Keratinocyte (primary cell): Measurements from ENCODE around the gene INO80. TPM values are rescaled to one million over a fixed set of nuclear protein-coding genes. Genes with fewer than 3 reads are reported as not detected.

Experiments used
- DNase-seq: peaks from one replicate; pipeline ENCODE4 v3.0.0-alpha.2; 2011; ENCODE audit warnings: low read depth, missing footprints, low spot score
- FAIRE-seq: peaks from 2 replicates; lab custom pipeline; 2011; peaks lifted over from hg19 to GRCh38; lab: Jason Lieb, UNC
- H2AFZ ChIP-seq: 2 replicates; pipeline ENCODE4 v1.6.0; 2012; ENCODE audit warnings: low read length, control low read depth, inconsistent platforms; ENCODE audit not compliant: control insufficient read depth
- H3K27ac ChIP-seq: 2 replicates; pipeline ENCODE4 v1.5.1; 2011; ENCODE audit warnings: low read length; ENCODE audit not compliant: control insufficient read depth, insufficient read depth
- H3K27me3 ChIP-seq: 3 replicates; pipeline ENCODE4 v1.6.0; 2011; ENCODE audit warnings: low read length; ENCODE audit not compliant: control insufficient read depth, insufficient read depth; ENCODE audit errors: extremely low read depth
- H3K36me3 ChIP-seq, 2 experiments: 2 replicates in 1 of 2; 3 replicates in 1 of 2; pipeline ENCODE4 v1.5.1; 2011; ENCODE audit warnings: low read length in 2 of 2, mild to moderate bottlenecking in 1 of 2; ENCODE audit not compliant: control insufficient read depth in 2 of 2, insufficient read depth in 2 of 2; ENCODE audit errors: extremely low read depth in 1 of 2
- H3K4me1 ChIP-seq: 3 replicates; pipeline ENCODE4 v1.5.1; 2011; ENCODE audit warnings: low read length; ENCODE audit not compliant: control insufficient read depth, insufficient read depth; ENCODE audit errors: extremely low read depth
- H3K4me2 ChIP-seq: 3 replicates; pipeline ENCODE4 v1.6.0; 2011; ENCODE audit warnings: low read depth, low read length; ENCODE audit not compliant: control insufficient read depth, insufficient read depth; ENCODE audit errors: extremely low read depth
- H3K4me3 ChIP-seq, 3 experiments: fragments of 200-600 bp in 1 of 3; sonication (generic) in 1 of 3; 2 replicates in 2 of 3; 3 replicates in 1 of 3; pipeline ENCODE4 v1.5.1; 2011 to 2016; ENCODE audit warnings: low read length in 3 of 3, mild to moderate bottlenecking in 3 of 3, control low read depth in 2 of 3, inconsistent platforms in 1 of 3, low read depth in 1 of 3, mixed read lengths in 1 of 3, mixed run types in 1 of 3, moderate library complexity in 1 of 3; ENCODE audit not compliant: control insufficient read depth in 2 of 3, insufficient read depth in 2 of 3; ENCODE audit errors: extremely low read depth in 1 of 3
- H3K79me2 ChIP-seq: 2 replicates; pipeline ENCODE4 v1.6.0; 2012; ENCODE audit warnings: low read length; ENCODE audit not compliant: control insufficient read depth, insufficient read depth
- H3K9ac ChIP-seq: 3 replicates; pipeline ENCODE4 v1.6.0; 2011; ENCODE audit warnings: low read length; ENCODE audit not compliant: control insufficient read depth, insufficient read depth; ENCODE audit errors: extremely low read depth
- H3K9me1 ChIP-seq: 3 replicates; pipeline ENCODE4 v1.6.0; 2011; ENCODE audit warnings: low read length; ENCODE audit not compliant: control insufficient read depth, insufficient read depth; ENCODE audit errors: extremely low read depth
- H3K9me3 ChIP-seq: 2 replicates; pipeline ENCODE4 v1.5.1; 2012; ENCODE audit warnings: low read depth, low read length; ENCODE audit not compliant: control insufficient read depth
- H4K20me1 ChIP-seq: 3 replicates; pipeline ENCODE4 v1.6.0; 2011; ENCODE audit warnings: low read length; ENCODE audit not compliant: control insufficient read depth, insufficient read depth; ENCODE audit errors: extremely low read depth
- EZH2 ChIP-seq: IDR thresholded peaks from one replicate; pipeline ENCODE4 v1.6.1; 2012; ENCODE audit warnings: inconsistent platforms, mild to moderate bottlenecking, low read length, moderate library complexity
- dilution Hi-C: fragments of 300-500 bp; cut with MboI; formaldehyde crosslinking; loops from one replicate; pipeline ENCODE4 v1.7.0; 2020; ENCODE audit warnings: low sequenced_read_pairs; ENCODE audit not compliant: extremely low pct_ligation_motif_present
- polyA plus RNA-seq, 5 experiments: library from polyadenylated mRNA; depleted of rRNA in 3 of 5; stranded (reverse) in 3 of 5; stranded (forward) in 1 of 5; unstranded in 1 of 5; fragments of >200 nt; gene quantifications; 1 replicate in 1 of 5; 2 replicates in 3 of 5; 3 replicates in 1 of 5; pipeline versions ENCODE4 v1.2.1 to v1.2.3, GENCODE V29; 2011 to 2012; ENCODE audit warnings: missing spikeins in 2 of 5, low read depth in 1 of 5, low replicate concordance in 1 of 5
- TF ChIP-seq, protein P1 (sequence below), 3 experiments: IDR thresholded peaks in 1 of 3; conservative IDR thresholded peaks in 1 of 3; optimal IDR thresholded peaks in 1 of 3; 2 replicates in 2 of 3; 3 replicates in 1 of 3; pipeline versions ENCODE3 to v1.5.1; 2011; ENCODE audit warnings: low read length in 3 of 3, mild to moderate bottlenecking in 3 of 3, moderate library complexity in 2 of 3, control low read depth in 1 of 3, inconsistent platforms in 1 of 3; ENCODE audit not compliant: insufficient read depth in 2 of 3; ENCODE audit errors: extremely low read depth in 1 of 3

INO80 gene
- polyA plus RNA-seq, 1 donor (not counting 4 experiments of a cell fraction or from before 2014, with no cell fraction given) = 10.3 TPM

DNA sequence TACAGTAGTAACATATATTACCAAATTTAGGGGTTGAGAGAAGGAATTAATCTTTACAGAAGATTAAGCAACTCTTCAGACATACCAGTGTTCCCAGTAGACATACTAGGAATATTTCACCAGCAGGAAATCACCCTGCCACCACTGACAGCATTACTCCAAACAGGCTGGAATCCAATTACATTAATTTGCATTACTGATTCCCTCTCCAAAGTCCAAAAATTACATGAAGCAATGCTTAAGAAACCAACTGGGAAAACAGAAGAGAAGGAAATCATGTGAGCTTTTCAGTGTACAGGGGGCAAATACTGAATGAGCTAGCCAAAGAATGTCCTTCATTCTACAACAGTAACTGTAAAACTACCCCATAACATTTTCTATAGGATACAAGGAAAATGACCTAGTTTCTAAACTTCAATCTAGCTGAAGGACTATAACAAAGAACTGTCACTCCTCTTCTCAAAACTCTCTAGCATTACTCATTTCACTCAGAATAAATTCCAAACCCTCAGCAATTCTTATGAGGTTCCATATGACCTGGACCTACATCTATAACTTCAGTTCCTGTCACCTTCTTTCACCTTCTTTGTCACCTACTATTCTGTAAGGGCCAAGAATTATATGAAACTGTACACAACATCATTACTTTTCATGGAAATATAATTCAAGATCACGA lies 72.7 kb downstream of the INO80 start:
- H2AFZ ChIP-seq = no peak overlapping the region
- H3K9ac ChIP-seq = no peak overlapping the region
- dilution Hi-C loops = no loop called here
- FAIRE-seq = no peak
- no peaks in the 10 kb centered on the region for H4K20me1 ChIP-seq
- no peaks in the 10 kb centered on the region for H3K9me1 ChIP-seq
- H3K79me2 ChIP-seq = no peaks in the 10 kb centered on the region
- H3K27ac ChIP-seq = no peak overlapping the region
- H3K27me3 ChIP-seq = no peaks in the 10 kb centered on the region
- no peaks in the 10 kb centered on the region for H3K4me1 ChIP-seq
- no peak overlapping the region for H3K4me2 ChIP-seq
- DNase-seq = no peak
- no peak overlapping the region for H3K4me3 ChIP-seq
- H3K36me3 ChIP-seq = peaks cover 18 to 22% of the 10 kb centered on the region in 2 experiments
- no peaks in the 10 kb centered on the region for H3K9me3 ChIP-seq
- no peak for TF ChIP-seq EZH2
- TF ChIP-seq, protein P1, sequence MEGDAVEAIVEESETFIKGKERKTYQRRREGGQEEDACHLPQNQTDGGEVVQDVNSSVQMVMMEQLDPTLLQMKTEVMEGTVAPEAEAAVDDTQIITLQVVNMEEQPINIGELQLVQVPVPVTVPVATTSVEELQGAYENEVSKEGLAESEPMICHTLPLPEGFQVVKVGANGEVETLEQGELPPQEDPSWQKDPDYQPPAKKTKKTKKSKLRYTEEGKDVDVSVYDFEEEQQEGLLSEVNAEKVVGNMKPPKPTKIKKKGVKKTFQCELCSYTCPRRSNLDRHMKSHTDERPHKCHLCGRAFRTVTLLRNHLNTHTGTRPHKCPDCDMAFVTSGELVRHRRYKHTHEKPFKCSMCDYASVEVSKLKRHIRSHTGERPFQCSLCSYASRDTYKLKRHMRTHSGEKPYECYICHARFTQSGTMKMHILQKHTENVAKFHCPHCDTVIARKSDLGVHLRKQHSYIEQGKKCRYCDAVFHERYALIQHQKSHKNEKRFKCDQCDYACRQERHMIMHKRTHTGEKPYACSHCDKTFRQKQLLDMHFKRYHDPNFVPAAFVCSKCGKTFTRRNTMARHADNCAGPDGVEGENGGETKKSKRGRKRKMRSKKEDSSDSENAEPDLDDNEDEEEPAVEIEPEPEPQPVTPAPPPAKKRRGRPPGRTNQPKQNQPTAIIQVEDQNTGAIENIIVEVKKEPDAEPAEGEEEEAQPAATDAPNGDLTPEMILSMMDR (optimal IDR thresholded peaks at IDR 0.05 in 1 of 3, IDR thresholded peaks at IDR 0.05 in 1 of 3, conservative IDR thresholded peaks at IDR 0.05 in 1 of 3; ENCODE audit: extremely low read depth in 1 of 3, insufficient read depth in 2 of 3, low read length in 3 of 3) = no peak

DNA sequence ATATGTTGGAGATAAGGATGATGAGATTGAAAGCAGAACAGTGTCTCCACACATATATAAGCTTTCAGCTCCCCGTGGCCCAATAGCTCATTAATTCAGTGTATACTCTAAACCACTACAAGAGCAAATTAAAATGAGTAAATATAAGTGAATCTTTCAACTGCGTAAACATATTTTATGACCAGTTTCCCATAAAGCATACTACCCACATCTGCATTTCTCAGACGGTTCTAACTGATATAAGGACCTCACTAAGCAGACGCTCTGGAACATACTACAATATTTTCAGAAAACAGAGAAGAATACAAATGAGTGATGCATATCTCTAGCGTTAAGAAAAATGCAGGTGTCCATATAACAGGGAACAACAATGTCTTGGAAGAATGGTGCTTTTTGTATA lies 73.2 kb downstream of the INO80 start:
- H3K27me3 ChIP-seq = no peaks in the 10 kb centered on the region
- H3K4me1 ChIP-seq = no peaks in the 10 kb centered on the region
- H3K4me2 ChIP-seq = no peak overlapping the region
- H3K9ac ChIP-seq = no peak overlapping the region
- no peak overlapping the region for H3K27ac ChIP-seq
- H2AFZ ChIP-seq = no peak overlapping the region
- no peak overlapping the region for H3K4me3 ChIP-seq
- dilution Hi-C loops = no loop called here
- DNase-seq (no peak), FAIRE-seq (no peak)
- no peaks in the 10 kb centered on the region for H4K20me1 ChIP-seq
- no peaks in the 10 kb centered on the region for H3K9me3 ChIP-seq
- peaks cover 18 to 22% of the 10 kb centered on the region in 2 experiments for H3K36me3 ChIP-seq
- H3K79me2 ChIP-seq = no peaks in the 10 kb centered on the region
- no peak for TF ChIP-seq EZH2
- TF ChIP-seq, protein P1 (optimal IDR thresholded peaks at IDR 0.05 in 1 of 3, IDR thresholded peaks at IDR 0.05 in 1 of 3, conservative IDR thresholded peaks at IDR 0.05 in 1 of 3; ENCODE audit: extremely low read depth in 1 of 3, insufficient read depth in 2 of 3, low read length in 3 of 3) = no peak
- no peaks in the 10 kb centered on the region for H3K9me1 ChIP-seq
